Astrocyte (in vitro differentiated cells and primary cell): ENCODE measurements around the gene POLE4. TPM values are rescaled to one million over a fixed set of nuclear protein-coding genes. Genes with fewer than 3 reads are reported as not detected.

ENCODE experiments used
- DNase-seq: peaks from one replicate; pipeline ENCODE4 v3.0.0-alpha.2; 2010; ENCODE audit warnings: low read depth
- FAIRE-seq: peaks from 2 replicates; lab custom pipeline; 2011; peaks lifted over from hg19 to GRCh38; lab: Jason Lieb, UNC
- H2AFZ ChIP-seq: 2 replicates; pipeline ENCODE4 v1.6.0; 2012; ENCODE audit warnings: low read depth, low read length, inconsistent platforms
- H3K27ac ChIP-seq: 2 replicates; pipeline ENCODE4 v1.5.1; 2011; ENCODE audit warnings: low read depth, low read length, inconsistent platforms
- H3K27me3 ChIP-seq: 2 replicates; pipeline ENCODE4 v1.6.0; 2011; ENCODE audit warnings: low read length, inconsistent platforms; ENCODE audit not compliant: insufficient read depth
- H3K36me3 ChIP-seq: 2 replicates; pipeline ENCODE4 v1.5.1; 2011; ENCODE audit warnings: low read length, inconsistent platforms; ENCODE audit not compliant: insufficient read depth
- H3K4me1 ChIP-seq: 2 replicates; pipeline ENCODE4 v1.5.1; 2011; ENCODE audit warnings: low read length, inconsistent platforms; ENCODE audit not compliant: insufficient read depth
- H3K4me2 ChIP-seq: 2 replicates; pipeline ENCODE4 v1.6.0; 2012; ENCODE audit warnings: low read length, inconsistent platforms
- H3K4me3 ChIP-seq: 2 replicates; pipeline ENCODE4 v1.5.1; 2011; ENCODE audit warnings: low read depth, mild to moderate bottlenecking, low read length, inconsistent platforms; ENCODE audit not compliant: insufficient read depth
- H3K79me2 ChIP-seq: 2 replicates; pipeline ENCODE4 v1.6.0; 2012; ENCODE audit warnings: mild to moderate bottlenecking, low read length, inconsistent platforms; ENCODE audit not compliant: insufficient read depth
- H3K9ac ChIP-seq: 2 replicates; pipeline ENCODE4 v1.6.0; 2012; ENCODE audit warnings: mild to moderate bottlenecking, low read length, inconsistent platforms
- H3K9me3 ChIP-seq: 2 replicates; pipeline ENCODE4 v1.5.1; 2012; ENCODE audit warnings: low read depth, mild to moderate bottlenecking, low read length, inconsistent platforms; ENCODE audit not compliant: insufficient read depth
- H4K20me1 ChIP-seq: 2 replicates; pipeline ENCODE4 v1.6.0; 2012; ENCODE audit warnings: low read length, inconsistent platforms; ENCODE audit not compliant: insufficient read depth
- H3K27ac Mint-ChIP-seq: one replicate; pipeline ENCODE4 v1.8.0; 2021; ENCODE audit warnings: mild to moderate bottlenecking, mixed read lengths; ENCODE audit not compliant: unreplicated experiment
- H3K27me3 Mint-ChIP-seq: one replicate; pipeline ENCODE4 v1.8.0; 2021; ENCODE audit warnings: low read depth, mixed read lengths; ENCODE audit not compliant: unreplicated experiment
- H3K36me3 Mint-ChIP-seq: one replicate; pipeline ENCODE4 v1.8.0; 2021; ENCODE audit warnings: low read depth, mixed read lengths; ENCODE audit not compliant: unreplicated experiment
- H3K4me1 Mint-ChIP-seq: one replicate; pipeline ENCODE4 v1.8.0; 2021; ENCODE audit warnings: low read depth, mixed read lengths; ENCODE audit not compliant: unreplicated experiment
- H3K4me3 Mint-ChIP-seq: one replicate; pipeline ENCODE4 v1.8.0; 2021; ENCODE audit warnings: mild to moderate bottlenecking, moderate library complexity, mixed read lengths; ENCODE audit not compliant: unreplicated experiment
- H3K9me3 Mint-ChIP-seq: one replicate; pipeline ENCODE4 v1.8.0; 2021; ENCODE audit warnings: mild to moderate bottlenecking, mixed read lengths; ENCODE audit not compliant: unreplicated experiment
- EZH2 ChIP-seq: IDR thresholded peaks from 2 replicates; pipeline ENCODE4 v1.6.1; 2012; ENCODE audit warnings: mild to moderate bottlenecking, low read length, inconsistent platforms; ENCODE audit not compliant: insufficient read depth
- total RNA-seq: library from RNA; stranded (reverse); gene quantifications from 2 replicates; pipeline ENCODE4 v1.2.1, GENCODE V29; 2021
- TF ChIP-seq, protein P1 (sequence below): IDR thresholded peaks from 2 replicates; pipeline ENCODE4 v1.5.1; 2011; ENCODE audit warnings: low read depth, mild to moderate bottlenecking, inconsistent platforms, low read length, moderate library complexity; ENCODE audit not compliant: insufficient read depth

POLE4 gene
- total RNA-seq, 1 donor from 2014 or later: 57.2 TPM

- no peaks in the 10 kb centered on the region for H3K9me3 ChIP-seq
- H3K9ac ChIP-seq: no peak overlapping the region
- H3K79me2 ChIP-seq: no peaks in the 10 kb centered on the region
- Mint-ChIP-seq H3K4me3 (no peak overlapping the region), H3K4me1 (no peaks in the 10 kb centered on the region), H3K27ac (no peak overlapping the region), H3K9me3 (peaks cover 3% of the 10 kb centered on the region), H3K27me3 (no peaks in the 10 kb centered on the region), H3K36me3 (no peaks in the 10 kb centered on the region)
- no peak overlapping the region for H3K27ac ChIP-seq
- no peak overlapping the region for H2AFZ ChIP-seq
- H3K27me3 ChIP-seq: no peaks in the 10 kb centered on the region
- no peaks in the 10 kb centered on the region for H3K36me3 ChIP-seq
- H3K4me2 ChIP-seq: no peak overlapping the region
- H4K20me1 ChIP-seq: no peaks in the 10 kb centered on the region
- TF ChIP-seq, protein P1, sequence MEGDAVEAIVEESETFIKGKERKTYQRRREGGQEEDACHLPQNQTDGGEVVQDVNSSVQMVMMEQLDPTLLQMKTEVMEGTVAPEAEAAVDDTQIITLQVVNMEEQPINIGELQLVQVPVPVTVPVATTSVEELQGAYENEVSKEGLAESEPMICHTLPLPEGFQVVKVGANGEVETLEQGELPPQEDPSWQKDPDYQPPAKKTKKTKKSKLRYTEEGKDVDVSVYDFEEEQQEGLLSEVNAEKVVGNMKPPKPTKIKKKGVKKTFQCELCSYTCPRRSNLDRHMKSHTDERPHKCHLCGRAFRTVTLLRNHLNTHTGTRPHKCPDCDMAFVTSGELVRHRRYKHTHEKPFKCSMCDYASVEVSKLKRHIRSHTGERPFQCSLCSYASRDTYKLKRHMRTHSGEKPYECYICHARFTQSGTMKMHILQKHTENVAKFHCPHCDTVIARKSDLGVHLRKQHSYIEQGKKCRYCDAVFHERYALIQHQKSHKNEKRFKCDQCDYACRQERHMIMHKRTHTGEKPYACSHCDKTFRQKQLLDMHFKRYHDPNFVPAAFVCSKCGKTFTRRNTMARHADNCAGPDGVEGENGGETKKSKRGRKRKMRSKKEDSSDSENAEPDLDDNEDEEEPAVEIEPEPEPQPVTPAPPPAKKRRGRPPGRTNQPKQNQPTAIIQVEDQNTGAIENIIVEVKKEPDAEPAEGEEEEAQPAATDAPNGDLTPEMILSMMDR: no peak
- TF ChIP-seq EZH2: no peak
- FAIRE-seq (no peak), DNase-seq (no peak)
- H3K4me1 ChIP-seq: no peaks in the 10 kb centered on the region
- no peak overlapping the region for H3K4me3 ChIP-seq
These were observed 45.3 kb downstream of the POLE4 start for GRCh38 chr2:75003773-75004172.

DNA sequence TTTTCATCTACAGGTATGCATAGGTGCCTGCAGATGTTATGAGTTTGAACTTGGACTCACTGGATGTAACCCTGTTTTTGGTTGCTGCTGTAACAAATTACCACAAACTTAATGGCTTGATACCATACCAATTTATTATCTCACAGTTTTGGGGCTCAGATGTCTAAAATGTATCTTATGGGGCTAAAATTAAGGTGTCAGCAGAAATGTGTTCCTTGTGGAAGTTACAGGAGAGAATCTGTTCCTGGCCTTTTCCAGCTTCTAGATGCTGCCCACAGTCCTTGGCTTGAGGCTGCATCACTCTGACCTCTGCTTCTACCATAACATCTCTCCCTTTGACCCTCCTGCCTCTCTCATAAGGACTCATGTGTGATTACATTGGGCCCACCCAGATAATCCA lies 47.6 kb downstream of the POLE4 start:
- TF ChIP-seq EZH2: no peak
- TF ChIP-seq, protein P1: no peak
- no peak overlapping the region for H3K27ac Mint-ChIP-seq

GRCh38 chr2:75007061-75007460 lies 48.6 kb downstream of the POLE4 start:
- Histone ChIP-seq H3K27ac (no peak overlapping the region), H3K27me3 (no peaks in the 10 kb centered on the region), H3K4me3 (no peak overlapping the region), H2AFZ (no peak overlapping the region), H3K4me2 (no peak overlapping the region), H3K4me1 (no peaks in the 10 kb centered on the region), H3K9me3 (no peaks in the 10 kb centered on the region), H3K36me3 (no peaks in the 10 kb centered on the region), H3K79me2 (no peaks in the 10 kb centered on the region), H3K9ac (no peak overlapping the region), H4K20me1 (no peaks in the 10 kb centered on the region)
- H3K27me3 Mint-ChIP-seq: no peaks in the 10 kb centered on the region
- DNase-seq (no peak), FAIRE-seq (no peak)
- no peak overlapping the region for H3K4me3 Mint-ChIP-seq
- H3K27ac Mint-ChIP-seq: no peak overlapping the region
- TF ChIP-seq EZH2: no peak
- TF ChIP-seq, protein P1: no peak
- H3K36me3 Mint-ChIP-seq: no peaks in the 10 kb centered on the region
- H3K4me1 Mint-ChIP-seq: no peaks in the 10 kb centered on the region
- peaks cover 3% of the 10 kb centered on the region for H3K9me3 Mint-ChIP-seq

More for the DNA sequence above, 47.6 kb downstream of the POLE4 start:
- no peak overlapping the region for H3K27ac ChIP-seq
- H2AFZ ChIP-seq: no peak overlapping the region
- no peak overlapping the region for H3K4me3 Mint-ChIP-seq
- no peaks in the 10 kb centered on the region for H3K4me1 ChIP-seq
- no peaks in the 10 kb centered on the region for H3K4me1 Mint-ChIP-seq
- H3K36me3 Mint-ChIP-seq: no peaks in the 10 kb centered on the region
- no peaks in the 10 kb centered on the region for H3K9me3 ChIP-seq
- no peak overlapping the region for H3K9ac ChIP-seq
- H3K27me3 Mint-ChIP-seq: no peaks in the 10 kb centered on the region
- H3K27me3 ChIP-seq: no peaks in the 10 kb centered on the region
- H3K4me3 ChIP-seq: no peak overlapping the region
- H4K20me1 ChIP-seq: no peaks in the 10 kb centered on the region
- H3K36me3 ChIP-seq: no peaks in the 10 kb centered on the region
- FAIRE-seq: no peak
- H3K79me2 ChIP-seq: no peaks in the 10 kb centered on the region
- H3K4me2 ChIP-seq: no peak overlapping the region
- peaks cover 3% of the 10 kb centered on the region for H3K9me3 Mint-ChIP-seq
- no peak for DNase-seq
